Upper lobe of left lung (tissue), 4 donors: Measurements from ENCODE around the gene ABCD3.

ENCODE experiments used
- EP300 ChIP-seq, 4 donors: sonication (generic); formaldehyde crosslinking; IDR thresholded peaks; one replicate each; pipeline ENCODE4 v1.5.1; 2017; ENCODE audit warnings: antibody characterized with exemption in 4 of 4, control low read depth in 2 of 4
- POLR2A ChIP-seq, 4 donors: fragments of 450-650 bp; IDR thresholded peaks; one replicate each; pipeline ENCODE4 v1.5.1; 2016 to 2017; ENCODE audit warnings: antibody characterized with exemption in 4 of 4, mild to moderate bottlenecking in 2 of 4
- POLR2AphosphoS5 ChIP-seq, 2 donors: sonication (generic); formaldehyde crosslinking; IDR thresholded peaks; one replicate each; pipeline ENCODE4 v1.5.1; 2017; ENCODE audit warnings: antibody characterized with exemption in 2 of 2
- TF ChIP-seq, protein P1 (sequence below), 6 experiments: fragments of 450-650 bp in 4 of 6; fragments of 200-600 bp in 2 of 6; sonication (generic) in 2 of 6; IDR thresholded peaks; one replicate each; pipeline ENCODE4 v1.5.1; 2016 to 2019; ENCODE audit warnings: antibody characterized with exemption in 6 of 6

DNA sequence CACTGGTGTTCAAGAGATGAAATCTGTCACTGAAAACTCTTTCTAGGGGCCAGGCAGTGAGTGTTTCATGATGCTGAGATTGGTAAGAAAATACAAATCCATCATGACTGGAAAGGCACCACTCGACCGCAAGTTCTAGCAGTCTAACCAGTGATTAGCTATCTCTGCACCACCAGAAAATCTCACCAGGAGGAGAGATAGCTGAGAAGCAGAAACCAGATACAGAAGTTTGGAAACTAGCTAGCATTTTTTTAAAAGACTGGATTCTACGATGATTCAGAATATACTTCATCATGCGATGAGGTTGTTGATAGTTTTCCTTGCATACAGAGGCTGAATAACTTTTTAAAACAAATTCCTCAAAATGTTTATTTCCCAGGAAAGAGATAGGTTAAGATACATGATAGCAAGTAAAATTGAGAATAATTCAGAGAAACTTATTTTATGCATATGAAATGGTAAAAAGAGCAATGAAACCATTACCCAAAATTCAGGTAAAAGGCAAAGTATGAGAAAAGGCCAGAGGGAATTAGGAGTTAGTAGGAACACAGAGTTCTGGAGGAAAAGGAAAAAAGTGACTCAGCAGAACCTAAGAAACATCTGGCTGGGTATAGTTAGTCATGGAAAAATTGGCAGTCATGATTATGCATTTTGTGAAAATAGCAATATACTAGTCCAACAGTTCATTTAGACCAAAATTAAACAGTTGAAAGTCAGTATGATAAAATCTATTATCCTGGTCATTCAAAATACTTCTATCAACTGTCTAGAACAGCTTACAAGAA is 126.7 kb downstream of the ABCD3 start:
- no peak for TF ChIP-seq POLR2A (IDR thresholded peaks at IDR 0.05)
- TF ChIP-seq, protein P1, sequence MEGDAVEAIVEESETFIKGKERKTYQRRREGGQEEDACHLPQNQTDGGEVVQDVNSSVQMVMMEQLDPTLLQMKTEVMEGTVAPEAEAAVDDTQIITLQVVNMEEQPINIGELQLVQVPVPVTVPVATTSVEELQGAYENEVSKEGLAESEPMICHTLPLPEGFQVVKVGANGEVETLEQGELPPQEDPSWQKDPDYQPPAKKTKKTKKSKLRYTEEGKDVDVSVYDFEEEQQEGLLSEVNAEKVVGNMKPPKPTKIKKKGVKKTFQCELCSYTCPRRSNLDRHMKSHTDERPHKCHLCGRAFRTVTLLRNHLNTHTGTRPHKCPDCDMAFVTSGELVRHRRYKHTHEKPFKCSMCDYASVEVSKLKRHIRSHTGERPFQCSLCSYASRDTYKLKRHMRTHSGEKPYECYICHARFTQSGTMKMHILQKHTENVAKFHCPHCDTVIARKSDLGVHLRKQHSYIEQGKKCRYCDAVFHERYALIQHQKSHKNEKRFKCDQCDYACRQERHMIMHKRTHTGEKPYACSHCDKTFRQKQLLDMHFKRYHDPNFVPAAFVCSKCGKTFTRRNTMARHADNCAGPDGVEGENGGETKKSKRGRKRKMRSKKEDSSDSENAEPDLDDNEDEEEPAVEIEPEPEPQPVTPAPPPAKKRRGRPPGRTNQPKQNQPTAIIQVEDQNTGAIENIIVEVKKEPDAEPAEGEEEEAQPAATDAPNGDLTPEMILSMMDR (IDR thresholded peaks at IDR 0.05): no peak
- no peak for TF ChIP-seq POLR2AphosphoS5 (IDR thresholded peaks at IDR 0.05)
- TF ChIP-seq EP300 (IDR thresholded peaks at IDR 0.05): no peak
